Measurements from ENCODE around the gene NTF3. TPM values are rescaled to one million over a fixed set of nuclear protein-coding genes. Genes with fewer than 3 reads are reported as not detected.

The NTF3 gene
- total RNA-seq, 1 experiment from 2014 or later, result 1.7 TPM

GRCh38 chr12:5478081-5478706, 46.3 kb downstream of the NTF3 start:
- H3K4me1 ChIP-seq (replicated peaks), result no peaks in the 10 kb centered on the region
- no peak for DNase-seq (ENCODE audit: low read depth in 1 of 2, low spot score in 2 of 2)
- no peaks in the 10 kb centered on the region for H3K9me3 ChIP-seq (replicated peaks)
- H3K4me3 ChIP-seq, result no peak overlapping the region
- H3K27ac ChIP-seq, result no peak overlapping the region
- H3K36me3 ChIP-seq, result no peaks in the 10 kb centered on the region
- H3K27me3 ChIP-seq (replicated peaks), result peaks cover 5% of the 10 kb centered on the region

DNA sequence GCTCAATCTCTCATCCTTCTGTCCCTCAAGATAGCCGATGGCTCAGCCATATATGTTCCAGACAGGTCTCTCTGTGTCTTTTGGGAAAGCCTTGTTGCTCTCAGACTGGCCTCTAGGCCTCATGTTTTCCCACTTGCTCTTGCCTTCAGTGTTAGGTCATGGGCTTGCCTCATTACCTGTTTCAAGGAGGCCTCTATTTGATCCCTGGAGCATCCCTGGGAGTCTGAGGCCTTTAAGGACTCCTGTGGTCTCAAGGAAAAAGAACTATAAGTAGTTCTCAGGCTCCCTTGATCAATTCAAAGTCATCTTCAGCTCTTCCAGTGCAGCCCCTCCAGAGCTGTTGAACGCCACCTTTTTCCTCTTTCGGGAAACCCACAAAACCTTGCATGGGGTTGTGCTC, 47.9 kb downstream of the NTF3 start:
- H3K4me1 ChIP-seq (replicated peaks), result no peaks in the 10 kb centered on the region
- H3K27me3 ChIP-seq (replicated peaks), result peaks cover 5% of the 10 kb centered on the region
- H3K36me3 ChIP-seq, result no peaks in the 10 kb centered on the region
- H3K27ac ChIP-seq, result no peak overlapping the region
- no peaks in the 10 kb centered on the region for H3K9me3 ChIP-seq (replicated peaks)
- H3K4me3 ChIP-seq, result no peak overlapping the region
- DNase-seq (ENCODE audit: low read depth in 1 of 2, low spot score in 2 of 2), result no peak

GRCh38 chr12:5480218-5480937, 48.5 kb downstream of the NTF3 start:
- no peak for DNase-seq (ENCODE audit: low read depth in 1 of 2, low spot score in 2 of 2)
- Histone ChIP-seq H3K4me1 (replicated peaks) (no peaks in the 10 kb centered on the region), H3K9me3 (replicated peaks) (no peaks in the 10 kb centered on the region), H3K4me3 (no peak overlapping the region), H3K27ac (no peak overlapping the region), H3K36me3 (no peaks in the 10 kb centered on the region), H3K27me3 (replicated peaks) (peaks cover 5% of the 10 kb centered on the region)

DNA sequence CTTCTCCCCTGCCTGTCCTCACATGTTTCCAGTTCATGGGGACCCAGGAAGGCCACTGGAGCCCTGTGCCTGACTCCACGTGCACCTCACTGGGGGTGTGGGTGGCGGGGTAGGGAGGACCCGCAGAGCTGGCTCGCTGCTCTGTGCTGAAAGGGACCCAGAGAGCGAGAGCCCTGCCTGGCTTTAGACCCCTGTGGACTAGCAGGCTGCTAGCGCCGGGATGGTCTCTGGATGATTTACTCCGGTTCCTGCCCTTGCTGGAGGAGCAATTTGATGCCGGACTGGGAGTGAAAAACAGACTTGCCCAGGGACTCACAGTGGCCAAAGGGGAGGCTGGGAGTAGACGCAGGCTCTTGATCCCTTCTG, 49.0 kb downstream of the NTF3 start:
- Histone ChIP-seq H3K27ac (no peak overlapping the region), H3K27me3 (replicated peaks) (peaks cover 5% of the 10 kb centered on the region), H3K36me3 (no peaks in the 10 kb centered on the region), H3K4me1 (replicated peaks) (no peaks in the 10 kb centered on the region), H3K4me3 (no peak overlapping the region), H3K9me3 (replicated peaks) (no peaks in the 10 kb centered on the region)
- DNase-seq (ENCODE audit: low read depth in 1 of 2, low spot score in 2 of 2), result no peak

DNA sequence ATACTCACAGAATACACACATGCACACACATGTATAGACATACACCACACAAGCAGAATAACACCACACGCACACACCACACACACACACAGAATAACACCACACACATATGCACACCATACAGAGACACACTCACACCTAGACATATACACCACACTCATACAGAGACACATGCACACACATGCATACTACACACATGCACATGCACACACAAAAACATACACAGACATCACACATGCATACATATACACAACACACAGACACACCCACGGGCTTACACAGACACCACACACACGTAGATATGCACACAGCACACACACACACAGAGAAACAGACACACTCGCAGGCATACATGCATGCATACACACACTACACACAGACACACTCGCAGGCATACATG, 49.7 kb downstream of the NTF3 start:
- Histone ChIP-seq H3K36me3 (no peaks in the 10 kb centered on the region), H3K27me3 (replicated peaks) (peaks cover 5% of the 10 kb centered on the region), H3K4me1 (replicated peaks) (no peaks in the 10 kb centered on the region), H3K27ac (no peak overlapping the region), H3K4me3 (no peak overlapping the region), H3K9me3 (replicated peaks) (no peaks in the 10 kb centered on the region)
- no peak for DNase-seq (ENCODE audit: low read depth in 1 of 2, low spot score in 2 of 2)

DNA sequence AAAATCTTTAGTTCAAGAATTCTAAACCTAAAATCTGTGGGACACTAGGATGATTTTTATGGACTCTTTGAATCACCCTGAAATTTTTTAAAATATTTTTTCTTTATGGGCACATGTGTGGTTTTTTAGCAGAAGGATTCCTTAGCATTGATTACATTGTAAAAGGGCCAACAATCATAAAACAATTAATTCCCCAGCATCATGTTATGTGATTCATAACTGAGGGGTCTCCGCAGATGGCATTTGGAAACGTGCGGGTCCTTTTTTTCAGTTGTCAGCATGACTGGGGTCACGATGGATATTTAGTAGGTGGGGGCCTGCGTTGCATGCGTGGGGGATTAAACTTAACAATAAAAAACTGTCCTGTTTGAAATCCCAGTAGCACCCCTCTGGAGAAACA, 52.5 kb downstream of the NTF3 start:
- H3K9me3 ChIP-seq (replicated peaks), result no peaks in the 10 kb centered on the region
- DNase-seq (ENCODE audit: low read depth in 1 of 2, low spot score in 2 of 2), result no peak
- no peaks in the 10 kb centered on the region for H3K4me1 ChIP-seq (replicated peaks)
- no peak overlapping the region for H3K27ac ChIP-seq
- no peaks in the 10 kb centered on the region for H3K36me3 ChIP-seq
- H3K4me3 ChIP-seq, result no peak overlapping the region
- no peaks in the 10 kb centered on the region; the same call in none of the 2 replicates for H3K27me3 ChIP-seq (replicated peaks)

GRCh38 chr12:5485454-5485853, 53.5 kb downstream of the NTF3 start:
- H3K9me3 ChIP-seq (replicated peaks), result no peaks in the 10 kb centered on the region
- H3K4me1 ChIP-seq (replicated peaks), result no peaks in the 10 kb centered on the region

DNA sequence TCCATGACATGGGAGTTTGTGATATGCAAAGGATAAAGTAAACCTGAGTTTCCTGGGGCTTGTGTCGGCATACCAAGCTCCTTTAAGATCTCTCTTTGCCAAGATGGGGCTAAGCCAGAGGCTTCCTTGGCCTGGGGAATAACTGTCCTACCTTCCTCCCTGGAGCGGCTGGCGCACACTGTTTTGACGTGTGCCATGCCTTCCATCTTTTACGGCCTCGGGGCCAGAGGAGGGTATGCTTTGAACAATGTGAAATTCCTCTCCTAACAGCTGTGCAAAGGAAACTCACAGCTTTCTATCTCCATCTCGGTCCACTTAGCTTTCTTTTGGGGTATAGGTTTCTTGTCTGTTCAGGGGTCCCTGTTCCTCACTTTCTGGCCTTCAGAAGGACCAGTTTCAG, 55.2 kb downstream of the NTF3 start:
- Histone ChIP-seq H3K4me3 (no peak overlapping the region), H3K4me1 (replicated peaks) (no peaks in the 10 kb centered on the region)

More at GRCh38 chr12:5485454-5485853, 53.5 kb downstream of the NTF3 start:
- H3K27me3 ChIP-seq (replicated peaks), result no peaks in the 10 kb centered on the region; the same call in none of the 2 replicates
- no peak overlapping the region for H3K27ac ChIP-seq
- no peaks in the 10 kb centered on the region for H3K36me3 ChIP-seq
- no peak overlapping the region for H3K4me3 ChIP-seq
- no peak for DNase-seq (ENCODE audit: low read depth in 1 of 2, low spot score in 2 of 2)

GRCh38 chr12:5487948-5488625, 56.2 kb downstream of the NTF3 start:
- Histone ChIP-seq H3K4me3 (no peak overlapping the region), H3K9me3 (replicated peaks) (no peaks in the 10 kb centered on the region), H3K27ac (no peak overlapping the region), H3K4me1 (replicated peaks) (no peaks in the 10 kb centered on the region), H3K27me3 (replicated peaks) (no peaks in the 10 kb centered on the region; the same call in none of the 2 replicates), H3K36me3 (no peaks in the 10 kb centered on the region)
- DNase-seq (ENCODE audit: low read depth in 1 of 2, low spot score in 2 of 2), result no peak

More for the DNA sequence above, 55.2 kb downstream of the NTF3 start:
- H3K36me3 ChIP-seq, result no peaks in the 10 kb centered on the region
- H3K27ac ChIP-seq, result no peak overlapping the region
- H3K27me3 ChIP-seq (replicated peaks), result no peaks in the 10 kb centered on the region; the same call in none of the 2 replicates
- no peaks in the 10 kb centered on the region for H3K9me3 ChIP-seq (replicated peaks)
- no peak for DNase-seq (ENCODE audit: low read depth in 1 of 2, low spot score in 2 of 2)

DNA sequence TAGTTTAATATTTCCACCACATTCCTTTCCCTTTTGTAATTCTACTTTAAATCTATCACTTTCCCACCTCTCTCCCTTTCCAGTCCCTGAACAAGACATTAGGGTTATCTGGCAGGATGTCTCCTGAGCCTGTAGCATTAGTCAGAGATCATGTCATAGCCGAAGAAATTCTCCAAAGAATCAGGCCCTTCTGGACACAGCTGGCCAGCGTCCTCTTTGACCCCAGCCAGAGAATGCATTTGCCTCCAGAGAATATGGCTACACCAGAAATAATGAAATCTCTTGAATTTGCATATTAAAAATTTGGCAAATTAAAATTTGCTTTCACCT, 56.7 kb downstream of the NTF3 start:
- Histone ChIP-seq H3K4me3 (no peak overlapping the region), H3K27me3 (replicated peaks) (no peaks in the 10 kb centered on the region; the same call in none of the 2 replicates), H3K4me1 (replicated peaks) (no peaks in the 10 kb centered on the region), H3K9me3 (replicated peaks) (no peaks in the 10 kb centered on the region), H3K36me3 (no peaks in the 10 kb centered on the region), H3K27ac (no peak overlapping the region)
- no peak for DNase-seq (ENCODE audit: low read depth in 1 of 2, low spot score in 2 of 2)

GRCh38 chr12:5489017-5489416, 57.1 kb downstream of the NTF3 start:
- Histone ChIP-seq H3K4me3 (no peak overlapping the region), H3K36me3 (no peaks in the 10 kb centered on the region), H3K9me3 (replicated peaks) (no peaks in the 10 kb centered on the region), H3K27ac (no peak overlapping the region), H3K27me3 (replicated peaks) (no peaks in the 10 kb centered on the region; the same call in none of the 2 replicates), H3K4me1 (replicated peaks) (no peaks in the 10 kb centered on the region)
- DNase-seq (ENCODE audit: low read depth in 1 of 2, low spot score in 2 of 2), result no peak

DNA sequence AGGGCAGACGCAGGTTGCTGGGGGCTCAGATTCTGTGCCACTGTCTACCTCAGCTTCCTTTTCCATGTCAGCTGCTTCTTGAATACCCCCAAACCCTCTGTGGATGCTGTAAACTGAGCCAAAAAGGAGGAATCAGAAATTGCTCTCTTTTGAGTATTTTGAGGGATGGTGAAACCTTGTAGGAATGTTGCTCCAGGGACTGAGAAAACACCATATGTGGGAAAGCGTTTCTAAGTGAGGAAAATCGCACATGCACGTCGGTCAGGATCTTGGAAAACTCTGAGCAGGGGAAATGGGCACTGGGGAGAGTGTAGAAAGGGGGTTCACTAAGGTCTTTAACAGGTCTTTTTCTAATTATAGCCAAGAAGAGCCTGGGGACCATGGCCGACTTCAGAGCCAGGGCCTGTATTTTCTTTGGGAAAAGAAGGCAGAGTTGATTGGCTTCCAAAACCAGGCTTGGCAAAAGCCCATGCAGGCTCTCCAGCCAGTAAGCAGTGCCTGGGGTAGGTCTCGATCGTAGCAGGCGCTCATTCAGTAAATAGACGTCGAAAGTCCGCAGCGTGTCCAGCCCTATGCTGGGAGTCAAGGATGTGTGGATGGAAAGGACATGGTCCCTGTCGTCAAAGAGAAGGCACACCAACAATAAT, 58.0 kb downstream of the NTF3 start:
- no peaks in the 10 kb centered on the region; the same call in none of the 2 replicates for H3K27me3 ChIP-seq (replicated peaks)
- H3K4me3 ChIP-seq, result no peak overlapping the region
- no peaks in the 10 kb centered on the region for H3K4me1 ChIP-seq (replicated peaks)
- no peaks in the 10 kb centered on the region for H3K9me3 ChIP-seq (replicated peaks)
- H3K36me3 ChIP-seq, result no peaks in the 10 kb centered on the region
- DNase-seq (ENCODE audit: low read depth in 1 of 2, low spot score in 2 of 2), result no peak
- no peak overlapping the region for H3K27ac ChIP-seq

GRCh38 chr12:5492562-5492961, 60.7 kb downstream of the NTF3 start:
- no peaks in the 10 kb centered on the region for H3K36me3 ChIP-seq
- H3K4me3 ChIP-seq, result no peak overlapping the region
- no peak for DNase-seq (ENCODE audit: low read depth in 1 of 2, low spot score in 2 of 2)

GRCh38 chr12:5493018-5493417, 61.1 kb downstream of the NTF3 start:
- Histone ChIP-seq H3K27ac (no peak overlapping the region), H3K27me3 (replicated peaks) (no peaks in the 10 kb centered on the region; the same call in 1 of the 2 replicates), H3K9me3 (replicated peaks) (no peaks in the 10 kb centered on the region), H3K4me1 (replicated peaks) (no peaks in the 10 kb centered on the region), H3K4me3 (no peak overlapping the region), H3K36me3 (no peaks in the 10 kb centered on the region)
- no peak for DNase-seq (ENCODE audit: low read depth in 1 of 2, low spot score in 2 of 2)

More at GRCh38 chr12:5492562-5492961, 60.7 kb downstream of the NTF3 start:
- Histone ChIP-seq H3K4me1 (replicated peaks) (no peaks in the 10 kb centered on the region), H3K27me3 (replicated peaks) (no peaks in the 10 kb centered on the region; the same call in 1 of the 2 replicates), H3K9me3 (replicated peaks) (no peaks in the 10 kb centered on the region), H3K27ac (no peak overlapping the region)
